Activated naive CD8-positive, alpha-beta T cell treated with anti-CD3 and anti-CD28 coated beads, Interleukin-2, amount 10 ng/mL, durations not matched to agents 7 days and 5 days (primary cell): ENCODE measurements around the gene MED16. TPM values are rescaled to one million over a fixed set of nuclear protein-coding genes. Genes with fewer than 3 reads are reported as not detected.
"Not testable (repeated sequence)": the region's sequence is repeated elsewhere in the genome, so short reads cannot be mapped to it uniquely, and the experiment has no call there.

ENCODE experiments used
- ATAC-seq: fragments of 150-1000 bp; cut with Tn5 transposase; one replicate; pipeline ENCODE4 v1.10.0; 2021; ENCODE audit warnings: low read depth, moderate library complexity
- POLR2A ChIA-PET: fragments of 350-600 bp; sonication (Branson Sonifier 250); formaldehyde crosslinking; loops from one replicate; lab custom pipeline; 2021; ENCODE audit warnings: antibody characterized with exemption; lab: Charles Lee
- DNase-seq: peaks from one replicate; pipeline ENCODE4 v3.0.0; 2021
- H3K27ac Mint-ChIP-seq: one replicate; pipeline ENCODE4 v1.8.0; 2022; ENCODE audit warnings: mild to moderate bottlenecking, mixed read lengths
- H3K27me3 Mint-ChIP-seq: one replicate; pipeline ENCODE4 v1.8.0; 2022; ENCODE audit warnings: mild to moderate bottlenecking, moderate library complexity, mixed read lengths
- H3K36me3 Mint-ChIP-seq: one replicate; pipeline ENCODE4 v1.8.0; 2021; ENCODE audit warnings: mild to moderate bottlenecking, mixed read lengths
- H3K4me1 Mint-ChIP-seq: one replicate; pipeline ENCODE4 v1.8.0; 2021; ENCODE audit warnings: mixed read lengths
- H3K4me3 Mint-ChIP-seq: one replicate; pipeline ENCODE4 v1.8.0; 2022; ENCODE audit warnings: mild to moderate bottlenecking, moderate library complexity, mixed read lengths
- H3K9me3 Mint-ChIP-seq: one replicate; pipeline ENCODE4 v1.8.0; 2021; ENCODE audit warnings: mixed read lengths
- total RNA-seq, 2 experiments: library from RNA; stranded (reverse); gene quantifications; one replicate each; pipeline ENCODE4 v1.2.3, GENCODE V29; 2021

Gene MED16
- total RNA-seq, 2 experiments from 2014 or later = 53.6 to 72.7 TPM

- peaks cover 11% of the 10 kb centered on the region for H3K27me3 Mint-ChIP-seq
- ATAC-seq (no peak), DNase-seq (no peak)
- POLR2A ChIA-PET = interaction anchor here (0.6 to 3.3 kb wide), 12 partner anchors 9 to 224 kb away, joined by 3 to 26 read pairs (median 4); partner anchors contain the start of genes MED16, R3HDM4, RNU6-9 and WDR18
- peaks cover 11% of the 10 kb centered on the region for H3K4me1 Mint-ChIP-seq
- peak overlapping the region; percentile 71 for H3K27ac Mint-ChIP-seq
- H3K9me3 Mint-ChIP-seq = no peaks in the 10 kb centered on the region
- peak overlapping the region; percentile 74 for H3K4me3 Mint-ChIP-seq
- H3K36me3 Mint-ChIP-seq = peaks cover 3% of the 10 kb centered on the region
Measured at GRCh38 chr19:863315-863620, 29.7 kb downstream of the MED16 start.

DNA sequence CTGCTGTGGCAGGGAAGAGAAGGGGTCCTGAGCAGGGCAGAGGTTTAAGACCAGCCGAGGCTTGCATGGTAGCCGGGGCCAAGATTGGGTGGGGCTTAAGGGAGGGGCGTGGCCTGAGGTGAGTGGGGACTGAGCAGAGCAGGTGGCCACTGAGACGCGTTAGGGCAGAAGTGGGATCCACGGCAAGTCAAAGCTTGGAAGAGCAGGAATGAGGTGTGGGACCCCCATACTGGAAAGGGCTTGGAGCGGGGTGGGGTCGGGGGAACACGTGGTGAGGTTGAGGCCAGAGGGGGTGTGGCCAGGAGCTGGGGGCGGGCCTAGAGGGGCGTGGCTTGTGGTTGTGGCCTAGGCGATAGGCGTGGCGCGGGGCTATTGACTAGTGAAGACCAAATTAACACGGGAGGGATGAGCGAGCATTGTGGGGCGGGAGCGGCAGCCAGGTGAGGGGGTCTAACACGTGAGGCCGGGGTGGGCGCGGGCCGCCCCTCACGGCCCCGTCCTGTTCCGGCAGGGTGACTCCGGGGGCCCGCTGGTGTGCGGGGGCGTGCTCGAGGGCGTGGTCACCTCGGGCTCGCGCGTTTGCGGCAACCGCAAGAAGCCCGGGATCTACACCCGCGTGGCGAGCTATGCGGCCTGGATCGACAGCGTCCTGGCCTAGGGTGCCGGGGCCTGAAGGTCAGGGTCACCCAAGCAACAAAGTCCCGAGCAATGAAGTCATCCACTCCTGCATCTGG, 30.2 kb downstream of the MED16 start:
- peaks cover 11% of the 10 kb centered on the region for H3K4me1 Mint-ChIP-seq
- POLR2A ChIA-PET = interaction anchor here (0.7 to 3.3 kb wide), 9 partner anchors 9 to 135 kb away, joined by 3 to 26 read pairs (median 6); partner anchors contain the start of genes MED16, R3HDM4, RNU6-9 and WDR18
- peak; percentile 86 for DNase-seq
- H3K9me3 Mint-ChIP-seq = no peaks in the 10 kb centered on the region
- peak; percentile 34 for ATAC-seq
- peaks cover 16% of the 10 kb centered on the region for H3K27me3 Mint-ChIP-seq
- peaks cover 3% of the 10 kb centered on the region for H3K36me3 Mint-ChIP-seq
- H3K27ac Mint-ChIP-seq = peak overlapping the region; percentile 72
- H3K4me3 Mint-ChIP-seq = peak overlapping the region; percentile 74

DNA sequence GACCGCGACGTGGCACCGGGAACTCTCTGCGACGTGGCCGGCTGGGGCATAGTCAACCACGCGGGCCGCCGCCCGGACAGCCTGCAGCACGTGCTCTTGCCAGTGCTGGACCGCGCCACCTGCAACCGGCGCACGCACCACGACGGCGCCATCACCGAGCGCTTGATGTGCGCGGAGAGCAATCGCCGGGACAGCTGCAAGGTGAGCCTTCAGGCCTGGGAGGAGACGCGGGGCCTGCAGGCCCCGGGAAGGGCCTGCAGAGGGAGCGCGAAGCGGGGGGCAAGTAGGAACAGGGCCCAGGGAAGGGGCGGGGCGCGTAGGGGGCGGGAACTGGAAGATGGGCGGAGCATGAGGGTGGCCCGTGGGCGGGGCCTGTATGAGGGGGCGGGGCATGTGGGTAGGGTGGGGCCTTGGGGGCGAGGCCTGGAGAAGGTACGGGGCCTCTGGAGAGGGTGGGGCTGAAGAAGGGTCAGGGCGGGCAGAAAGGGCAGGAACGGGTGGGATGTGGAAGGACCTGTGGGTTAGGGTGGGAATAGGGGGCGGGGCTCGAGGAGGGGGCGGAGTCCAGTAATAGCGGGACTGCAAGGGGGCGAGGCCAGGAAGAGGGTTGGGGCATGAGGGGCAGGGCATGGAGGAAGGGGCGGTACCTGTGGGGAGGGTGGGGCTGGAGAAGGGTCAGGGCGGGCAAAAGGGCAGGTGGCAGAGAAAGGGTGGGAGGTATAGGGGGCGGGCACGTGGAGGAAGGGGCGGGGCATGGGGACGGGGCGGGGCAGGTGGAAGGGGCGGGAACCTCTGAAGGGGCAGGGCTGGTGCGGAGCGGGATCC, 31.0 kb downstream of the MED16 start:
- no peaks in the 10 kb centered on the region for H3K36me3 Mint-ChIP-seq
- H3K9me3 Mint-ChIP-seq = no peaks in the 10 kb centered on the region
- peak; percentile 81 for DNase-seq
- H3K27me3 Mint-ChIP-seq = peaks cover 20% of the 10 kb centered on the region
- POLR2A ChIA-PET = interaction anchor here (2.1 to 3.3 kb wide), 4 partner anchors 10 to 122 kb away, joined by 9 to 26 read pairs (median 20); partner anchors contain the start of gene WDR18
- H3K4me1 Mint-ChIP-seq = peaks cover 11% of the 10 kb centered on the region
- H3K4me3 Mint-ChIP-seq = peak overlapping the region; percentile 74
- peak; percentile 23 for ATAC-seq
- H3K27ac Mint-ChIP-seq = no peak overlapping the region

GRCh38 chr19:861141-861755, 31.7 kb downstream of the MED16 start:
- no peak overlapping the region for H3K27ac Mint-ChIP-seq
- H3K27me3 Mint-ChIP-seq = peaks cover 20% of the 10 kb centered on the region
- peaks cover 11% of the 10 kb centered on the region for H3K4me1 Mint-ChIP-seq
- POLR2A ChIA-PET = interaction anchor here (1.0 to 3.0 kb wide), 2 partner anchors 32 to 123 kb away, joined by 3 to 13 read pairs; partner anchors contain the start of genes RNU6-9 and WDR18
- H3K9me3 Mint-ChIP-seq = no peaks in the 10 kb centered on the region
- no peak for DNase-seq
- no peak for ATAC-seq
- no peaks in the 10 kb centered on the region for H3K36me3 Mint-ChIP-seq
- H3K4me3 Mint-ChIP-seq = no peak overlapping the region

- H3K4me1 Mint-ChIP-seq = peaks cover 11% of the 10 kb centered on the region
- H3K27me3 Mint-ChIP-seq = peaks cover 20% of the 10 kb centered on the region
- no peak within 1 kb of the TSS for H3K27ac Mint-ChIP-seq
- no peaks in the 10 kb centered on the region for H3K9me3 Mint-ChIP-seq
- H3K36me3 Mint-ChIP-seq = no peaks in the 10 kb centered on the region
- no peak within 1 kb of the TSS for H3K4me3 Mint-ChIP-seq
- no peak for DNase-seq
- POLR2A ChIA-PET = interaction anchor here (1.6 kb wide), 1 partner anchor 126 kb away, joined by 4 read pairs; no protein-coding TSS in a partner anchor
- no peak for ATAC-seq
Measured at GRCh38 chr19:858868-859843, 33.8 kb downstream of the MED16 start, which contains the start of gene CFD. TSS of gene CFD (plus strand) at chr19:859664. CDS start at chr19:859690, 26 bp downstream.

DNA sequence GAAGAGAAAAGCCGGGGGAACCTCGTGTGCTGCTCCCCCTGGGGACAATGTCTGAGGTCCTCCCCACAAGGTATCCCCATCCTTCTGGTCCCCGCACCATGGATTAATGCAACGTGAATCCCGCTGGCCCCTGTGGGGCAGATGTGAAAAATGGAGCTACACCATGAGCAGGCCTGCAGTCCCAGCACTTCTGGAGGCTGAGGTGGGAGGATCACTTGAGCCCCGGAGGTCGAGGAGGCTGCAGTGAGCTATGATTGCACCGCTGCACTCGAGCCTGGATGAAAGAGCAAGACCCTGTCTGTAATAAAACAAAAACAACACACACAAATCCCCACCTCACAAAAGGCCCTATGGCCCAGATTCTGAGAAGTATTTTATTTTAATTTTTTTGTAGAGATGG, 34.7 kb downstream of the MED16 start:
- Mint-ChIP-seq H3K4me3 (no peak overlapping the region), H3K9me3 (no peaks in the 10 kb centered on the region), H3K27ac (no peak overlapping the region), H3K4me1 (peaks cover 6% of the 10 kb centered on the region), H3K36me3 (no peaks in the 10 kb centered on the region), H3K27me3 (peaks cover 22% of the 10 kb centered on the region)
- ATAC-seq (no peak), DNase-seq (no peak)
- POLR2A ChIA-PET = interaction anchor here (0.7 to 1.6 kb wide), 3 partner anchors 50 to 305 kb away, joined by 4 to 5 read pairs (median 4); no protein-coding TSS in a partner anchor

GRCh38 chr19:855566-856120, 37.3 kb downstream of the MED16 start:
- no peak overlapping the region for H3K27ac Mint-ChIP-seq
- ATAC-seq = no peak
- H3K27me3 Mint-ChIP-seq = peaks cover 31% of the 10 kb centered on the region
- H3K36me3 Mint-ChIP-seq = no peaks in the 10 kb centered on the region
- no peaks in the 10 kb centered on the region for H3K9me3 Mint-ChIP-seq
- DNase-seq = no peak
- POLR2A ChIA-PET = no interaction called here
- H3K4me3 Mint-ChIP-seq = no peak overlapping the region
- no peaks in the 10 kb centered on the region for H3K4me1 Mint-ChIP-seq

GRCh38 chr19:855142-855541, 37.8 kb downstream of the MED16 start:
- POLR2A ChIA-PET = no interaction called here
- Mint-ChIP-seq H3K36me3 (no peaks in the 10 kb centered on the region), H3K9me3 (no peaks in the 10 kb centered on the region), H3K4me1 (no peaks in the 10 kb centered on the region), H3K27ac (no peak overlapping the region), H3K4me3 (no peak overlapping the region), H3K27me3 (peaks cover 31% of the 10 kb centered on the region)
- DNase-seq = no peak
- ATAC-seq = no peak

DNA sequence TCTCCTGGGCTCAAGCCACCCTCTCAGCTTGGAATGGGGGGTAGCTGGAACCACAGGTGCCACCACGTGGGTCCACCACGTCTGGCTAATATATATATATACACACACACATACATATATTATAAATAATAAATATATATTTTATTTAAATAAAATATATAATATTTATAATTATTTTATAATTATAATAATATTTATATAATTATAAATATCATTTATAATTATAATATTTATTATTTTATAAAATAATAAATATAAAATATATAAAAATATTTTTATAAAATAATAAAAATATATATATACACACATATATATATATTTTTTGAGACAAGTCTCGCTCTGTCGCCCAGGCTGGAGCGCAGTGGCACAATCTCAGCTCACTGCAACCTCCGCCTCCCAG, 38.4 kb downstream of the MED16 start:
- POLR2A ChIA-PET = no interaction called here
- peaks cover 25% of the 10 kb centered on the region for H3K27me3 Mint-ChIP-seq
- H3K36me3 Mint-ChIP-seq = no peaks in the 10 kb centered on the region
- no peak overlapping the region for H3K4me3 Mint-ChIP-seq
- H3K9me3 Mint-ChIP-seq = no peaks in the 10 kb centered on the region
- no peaks in the 10 kb centered on the region for H3K4me1 Mint-ChIP-seq
- no peak overlapping the region for H3K27ac Mint-ChIP-seq
- DNase-seq (no peak), ATAC-seq (no peak)

DNA sequence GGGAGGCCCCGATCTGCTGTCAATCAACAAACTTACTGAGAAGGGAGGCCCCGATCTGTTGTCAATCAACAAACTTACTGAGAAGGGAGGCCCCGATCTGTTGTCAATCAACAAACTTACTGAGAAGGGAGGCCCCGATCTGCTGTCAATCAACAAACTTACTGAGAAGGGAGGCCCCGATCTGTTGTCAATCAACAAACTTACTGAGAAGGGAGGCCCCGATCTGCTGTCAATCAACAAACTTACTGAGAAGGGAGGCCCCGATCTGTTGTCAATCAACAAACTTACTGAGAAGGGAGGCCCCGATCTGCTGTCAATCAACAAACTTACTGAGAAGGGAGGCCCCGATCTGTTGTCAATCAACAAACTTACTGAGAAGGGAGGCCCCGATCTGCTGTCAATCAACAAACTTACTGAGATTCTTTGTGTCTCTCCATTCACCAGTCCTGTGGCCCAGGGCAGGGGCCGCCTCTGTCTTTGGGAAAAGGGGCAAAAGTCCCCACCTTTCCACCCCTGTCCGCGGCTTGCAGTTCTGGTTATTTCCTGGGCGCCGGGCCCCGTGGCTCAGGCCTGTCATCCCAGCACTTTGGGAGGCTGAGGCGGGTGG, 39.3 kb downstream of the MED16 start:
- H3K9me3 Mint-ChIP-seq, H3K27ac Mint-ChIP-seq, POLR2A ChIA-PET, H3K4me3 Mint-ChIP-seq, ATAC-seq, H3K36me3 Mint-ChIP-seq, DNase-seq, H3K4me1 Mint-ChIP-seq: not testable (repeated sequence)
- H3K27me3 Mint-ChIP-seq = peaks cover 25% of the 10 kb centered on the region

DNA sequence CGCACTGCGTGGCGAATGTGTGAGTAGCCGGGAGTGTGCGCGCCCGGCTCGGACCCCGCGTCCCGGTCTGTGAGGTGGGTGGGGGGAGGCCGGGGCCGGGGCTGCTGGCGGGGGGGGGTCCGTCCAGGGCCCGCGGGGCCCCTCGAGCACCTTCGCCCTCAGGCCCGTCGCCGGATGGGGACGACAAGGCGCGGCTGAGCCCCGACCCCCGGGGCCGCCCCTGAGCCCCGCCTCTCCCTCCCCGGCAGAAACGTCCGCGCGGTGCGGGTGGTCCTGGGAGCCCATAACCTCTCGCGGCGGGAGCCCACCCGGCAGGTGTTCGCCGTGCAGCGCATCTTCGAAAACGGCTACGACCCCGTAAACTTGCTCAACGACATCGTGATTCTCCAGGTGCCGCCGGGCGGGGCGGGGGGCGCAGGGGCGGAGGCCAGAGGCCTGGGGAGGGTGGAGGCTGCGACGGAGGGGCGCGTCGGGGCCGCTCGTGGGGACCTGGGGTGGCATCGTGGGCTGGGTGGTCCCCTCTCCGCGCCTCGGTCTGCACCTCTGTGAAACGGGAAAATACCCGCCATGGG, 39.9 kb downstream of the MED16 start:
- no peak overlapping the region for H3K27ac Mint-ChIP-seq
- H3K4me1 Mint-ChIP-seq = no peaks in the 10 kb centered on the region
- POLR2A ChIA-PET = no interaction called here
- ATAC-seq = no peak
- peaks cover 19% of the 10 kb centered on the region for H3K27me3 Mint-ChIP-seq
- H3K9me3 Mint-ChIP-seq = no peaks in the 10 kb centered on the region
- H3K4me3 Mint-ChIP-seq = no peak overlapping the region
- no peak for DNase-seq
- no peaks in the 10 kb centered on the region for H3K36me3 Mint-ChIP-seq
